GM12864 (cell line): ENCODE results near the gene AGPAT3.

Source experiments
- DNase-seq: peaks from one replicate; pipeline ENCODE4 v3.0.0-alpha.2; 2011; ENCODE audit warnings: low read depth
- H3K4me3 ChIP-seq: 2 replicates; pipeline ENCODE4 v1.5.1; 2011; ENCODE audit warnings: mild to moderate bottlenecking, low read depth, low read length, control low read depth
- CTCF ChIP-seq: IDR thresholded peaks from 2 replicates; pipeline ENCODE4 v1.5.1; 2011; ENCODE audit warnings: low read depth, mild to moderate bottlenecking, moderate library complexity, low read length, control low read depth, inconsistent platforms; ENCODE audit errors: missing control alignments

AGPAT3 gene

GRCh38 chr21:43885721-43886120 is 20.7 kb downstream of the AGPAT3 start:
- DNase-seq, result no peak
- TF ChIP-seq CTCF, result no peak
- H3K4me3 ChIP-seq, result no peak overlapping the region

GRCh38 chr21:43886565-43886964 is 21.5 kb downstream of the AGPAT3 start:
- no peak for TF ChIP-seq CTCF
- H3K4me3 ChIP-seq, result no peak overlapping the region

GRCh38 chr21:43889069-43889468 is 24.0 kb downstream of the AGPAT3 start:
- no peak overlapping the region for H3K4me3 ChIP-seq
- no peak for DNase-seq
- TF ChIP-seq CTCF, result no peak

More at GRCh38 chr21:43886565-43886964, 21.5 kb downstream of the AGPAT3 start:
- DNase-seq, result no peak

GRCh38 chr21:43890042-43890441 is 25.0 kb downstream of the AGPAT3 start:
- no peak for TF ChIP-seq CTCF
- DNase-seq, result no peak
- no peak overlapping the region for H3K4me3 ChIP-seq

- DNase-seq, result no peak
- H3K4me3 ChIP-seq, result no peak overlapping the region
- no peak for TF ChIP-seq CTCF
These were observed 27.3 kb downstream of the AGPAT3 start for GRCh38 chr21:43892334-43892733.

GRCh38 chr21:43892984-43893535 is 28.0 kb downstream of the AGPAT3 start:
- DNase-seq, result no peak
- no peak for TF ChIP-seq CTCF
- no peak overlapping the region; the same call in 1 of the 2 replicates for H3K4me3 ChIP-seq

- peak overlapping the region; percentile 21 for H3K4me3 ChIP-seq
- no peak for TF ChIP-seq CTCF
- no peak for DNase-seq
These were observed 28.6 kb downstream of the AGPAT3 start for GRCh38 chr21:43893536-43894205.
